Fibroblast of lung (primary cell): ENCODE data around the gene TSPAN5. TPM values are rescaled to one million over a fixed set of nuclear protein-coding genes. Genes with fewer than 3 reads are reported as not detected.
A peak's percentile ranks its signal among the peaks of the same experiment; 100 is the strongest.

Source experiments
- DNase-seq, 2 donors: peaks; one replicate each; pipeline versions ENCODE4 v3.0.0 to v3.0.0-alpha.2; 2010; ENCODE audit warnings: low read depth in 2 of 2
- H2AFZ ChIP-seq: 2 replicates; pipeline ENCODE4 v1.5.1; 2012; ENCODE audit warnings: low read length, control low read depth, inconsistent platforms
- H3K27ac ChIP-seq: 2 replicates; pipeline ENCODE4 v1.5.1; 2011; ENCODE audit warnings: low read length, control low read depth; ENCODE audit not compliant: insufficient read depth
- H3K27me3 ChIP-seq: 2 replicates; pipeline ENCODE4 v1.5.1; 2011; ENCODE audit warnings: mild to moderate bottlenecking, low read length; ENCODE audit not compliant: control insufficient read depth, insufficient read depth
- H3K36me3 ChIP-seq: 2 replicates; pipeline ENCODE4 v1.5.1; 2011; ENCODE audit warnings: low read length; ENCODE audit not compliant: control insufficient read depth, insufficient read depth
- H3K4me1 ChIP-seq: 2 replicates; pipeline ENCODE4 v1.5.1; 2011; ENCODE audit warnings: low read length; ENCODE audit not compliant: control insufficient read depth, insufficient read depth; ENCODE audit errors: extremely low read depth
- H3K4me2 ChIP-seq: 2 replicates; pipeline ENCODE4 v1.5.1; 2011; ENCODE audit warnings: low read length, control low read depth; ENCODE audit not compliant: insufficient read depth; ENCODE audit errors: extremely low read depth
- H3K4me3 ChIP-seq, 4 experiments: fragments of 200-600 bp in 1 of 4; sonication (generic) in 1 of 4; replicated peaks in 1 of 4; 2 replicates each; pipeline ENCODE4 v1.5.1; 2011 to 2016; ENCODE audit warnings: low read length in 4 of 4, low read depth in 3 of 4, mild to moderate bottlenecking in 3 of 4, control low read depth in 2 of 4, inconsistent platforms in 1 of 4, mixed read lengths in 1 of 4; ENCODE audit not compliant: insufficient read depth in 1 of 4; ENCODE audit errors: control extremely low read depth in 1 of 4
- H3K79me2 ChIP-seq: 2 replicates; pipeline ENCODE4 v1.5.1; 2012; ENCODE audit warnings: mild to moderate bottlenecking, low read length, inconsistent platforms; ENCODE audit not compliant: control insufficient read depth, insufficient read depth
- H3K9ac ChIP-seq: 2 replicates; pipeline ENCODE4 v1.5.1; 2011; ENCODE audit warnings: mild to moderate bottlenecking, low read length, control low read depth; ENCODE audit not compliant: insufficient read depth
- H3K9me3 ChIP-seq: 2 replicates; pipeline ENCODE4 v1.5.1; 2012; ENCODE audit warnings: low read depth, low read length; ENCODE audit not compliant: control insufficient read depth, insufficient read depth
- H4K20me1 ChIP-seq: 2 replicates; pipeline ENCODE4 v1.5.1; 2011; ENCODE audit warnings: low read length; ENCODE audit not compliant: control insufficient read depth, insufficient read depth; ENCODE audit errors: extremely low read depth
- EZH2 ChIP-seq: IDR thresholded peaks from 2 replicates; pipeline ENCODE4 v1.5.1; 2012; ENCODE audit warnings: low read length, control low read depth, mild to moderate bottlenecking; ENCODE audit errors: missing control alignments
- polyA plus RNA-seq, 2 donors: library from polyadenylated mRNA; depleted of rRNA in 1 of 2; stranded (reverse) in 1 of 2; unstranded in 1 of 2; fragments of >200 nt; gene quantifications; 2 replicates each; pipeline ENCODE4 v1.2.1, GENCODE V29; 2011 to 2012; ENCODE audit warnings: missing spikeins in 1 of 2
- total RNA-seq: library from RNA; depleted of rRNA; stranded (reverse); fragments of >200 nt; gene quantifications from 2 replicates; pipeline ENCODE4 v1.2.1, GENCODE V29; 2014
- TF ChIP-seq, protein P1 (sequence below), 2 donors: IDR thresholded peaks in 1 of 2; conservative IDR thresholded peaks in 1 of 2; 1 replicate in 1 of 2; 2 replicates in 1 of 2; pipeline ENCODE4 v1.5.1; 2011 to 2012; ENCODE audit warnings: low read length in 2 of 2, control low read depth in 1 of 2, inconsistent platforms in 1 of 2, low read depth in 1 of 2, mild to moderate bottlenecking in 1 of 2

TSPAN5 gene
- total and polyA plus RNA-seq, 2 donors (not counting 1 experiment from before 2014, with no cell fraction given): 109 to 129 TPM

DNA sequence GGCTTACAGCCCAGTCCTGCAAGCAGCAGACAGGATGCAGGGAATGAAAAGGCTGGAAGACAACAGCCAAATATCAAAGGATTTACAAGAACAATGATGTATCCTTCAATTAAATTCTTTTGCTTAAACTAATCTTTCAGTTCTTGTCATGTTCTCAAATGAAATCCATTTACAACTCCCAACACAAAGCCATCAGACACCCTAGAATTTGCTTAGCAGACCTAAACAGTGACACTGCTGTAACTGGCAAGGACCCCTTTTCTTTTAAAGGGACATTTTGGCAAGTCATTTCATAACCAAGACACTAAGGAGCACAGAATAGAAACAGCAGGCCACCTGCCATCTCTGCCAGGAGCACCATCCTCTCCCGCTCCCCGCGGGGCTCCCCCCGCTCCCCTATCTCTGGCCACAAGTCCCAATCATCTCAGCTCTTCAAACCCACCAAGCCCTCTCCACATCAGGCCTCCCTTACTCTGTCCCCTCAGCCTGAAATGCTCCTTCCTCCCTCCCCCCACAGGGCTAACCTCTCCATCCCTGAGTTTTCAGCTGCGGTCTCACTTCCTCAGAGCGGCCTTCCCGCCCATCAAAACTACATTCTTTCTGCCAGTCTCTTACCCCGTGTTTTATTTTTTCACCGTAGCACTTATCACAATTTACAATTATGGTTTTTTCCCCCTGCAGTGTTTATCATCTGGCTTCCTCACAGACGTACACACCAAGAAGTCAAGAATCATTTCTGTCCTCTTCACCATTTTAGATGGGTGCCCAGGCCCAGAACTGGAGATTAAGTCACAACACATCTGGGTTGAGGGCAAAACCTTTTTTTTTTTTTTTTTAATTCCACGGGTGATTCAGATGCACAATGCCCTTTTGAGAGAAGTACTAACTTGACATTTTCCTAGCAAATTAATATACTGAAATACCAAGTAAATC is 45.8 kb downstream of the TSPAN5 start:
- H3K9me3 ChIP-seq: no peaks in the 10 kb centered on the region
- no peaks in the 10 kb centered on the region for H4K20me1 ChIP-seq
- no peak overlapping the region for H3K4me2 ChIP-seq
- H3K9ac ChIP-seq: no peak overlapping the region
- no peak overlapping the region for H3K27ac ChIP-seq
- H3K36me3 ChIP-seq: no peaks in the 10 kb centered on the region
- no peak overlapping the region for H2AFZ ChIP-seq
- TF ChIP-seq EZH2: no peak
- TF ChIP-seq, protein P1, sequence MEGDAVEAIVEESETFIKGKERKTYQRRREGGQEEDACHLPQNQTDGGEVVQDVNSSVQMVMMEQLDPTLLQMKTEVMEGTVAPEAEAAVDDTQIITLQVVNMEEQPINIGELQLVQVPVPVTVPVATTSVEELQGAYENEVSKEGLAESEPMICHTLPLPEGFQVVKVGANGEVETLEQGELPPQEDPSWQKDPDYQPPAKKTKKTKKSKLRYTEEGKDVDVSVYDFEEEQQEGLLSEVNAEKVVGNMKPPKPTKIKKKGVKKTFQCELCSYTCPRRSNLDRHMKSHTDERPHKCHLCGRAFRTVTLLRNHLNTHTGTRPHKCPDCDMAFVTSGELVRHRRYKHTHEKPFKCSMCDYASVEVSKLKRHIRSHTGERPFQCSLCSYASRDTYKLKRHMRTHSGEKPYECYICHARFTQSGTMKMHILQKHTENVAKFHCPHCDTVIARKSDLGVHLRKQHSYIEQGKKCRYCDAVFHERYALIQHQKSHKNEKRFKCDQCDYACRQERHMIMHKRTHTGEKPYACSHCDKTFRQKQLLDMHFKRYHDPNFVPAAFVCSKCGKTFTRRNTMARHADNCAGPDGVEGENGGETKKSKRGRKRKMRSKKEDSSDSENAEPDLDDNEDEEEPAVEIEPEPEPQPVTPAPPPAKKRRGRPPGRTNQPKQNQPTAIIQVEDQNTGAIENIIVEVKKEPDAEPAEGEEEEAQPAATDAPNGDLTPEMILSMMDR (conservative IDR thresholded peaks at IDR 0.05 in 1 of 2, IDR thresholded peaks at IDR 0.05 in 1 of 2; ENCODE audit: low read depth in 1 of 2, low read length in 2 of 2): no peak
- H3K4me3 ChIP-seq: no peak overlapping the region
- H3K79me2 ChIP-seq: peaks cover 96% of the 10 kb centered on the region
- H3K27me3 ChIP-seq: no peaks in the 10 kb centered on the region
- H3K4me1 ChIP-seq: no peaks in the 10 kb centered on the region
- DNase-seq: peak in 1 of 2 donors; percentile 36

DNA sequence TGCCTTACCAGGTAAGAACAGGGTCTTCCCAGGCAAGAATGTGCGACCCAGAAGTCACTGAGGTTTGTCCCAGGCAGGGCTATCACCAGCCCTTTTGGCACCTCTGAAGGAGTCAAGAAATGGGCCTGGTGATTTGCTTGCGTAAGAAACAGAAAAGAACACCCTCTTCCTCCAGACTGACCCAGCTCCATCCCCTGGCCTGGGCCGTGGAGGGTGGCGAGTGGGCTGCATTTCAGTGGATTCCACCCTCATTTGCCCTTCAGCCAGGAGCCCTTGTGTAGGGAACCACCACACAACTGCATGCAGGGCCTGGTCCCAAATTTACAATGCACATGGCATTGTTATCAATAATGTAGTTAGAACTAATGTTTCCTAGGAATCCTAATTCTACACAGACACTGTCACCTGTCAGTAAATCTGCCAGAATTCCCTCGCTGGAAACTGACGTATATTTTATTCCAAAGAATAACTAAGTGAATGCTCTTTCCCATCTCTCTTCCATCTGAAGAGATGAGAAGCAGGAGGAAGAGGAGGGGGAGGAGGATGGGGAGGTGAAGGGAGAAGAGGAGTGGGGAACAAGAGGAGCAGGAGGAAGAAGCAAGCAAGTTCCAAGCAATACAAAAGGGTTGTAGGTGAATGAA is 46.6 kb downstream of the TSPAN5 start:
- no peak for DNase-seq
- Histone ChIP-seq H3K4me3 (no peak overlapping the region), H3K36me3 (no peaks in the 10 kb centered on the region), H3K27ac (no peak overlapping the region), H2AFZ (no peak overlapping the region), H3K27me3 (no peaks in the 10 kb centered on the region), H3K4me1 (no peaks in the 10 kb centered on the region), H3K79me2 (peaks cover 95% of the 10 kb centered on the region), H3K9me3 (no peaks in the 10 kb centered on the region), H3K4me2 (no peak overlapping the region), H3K9ac (no peak overlapping the region), H4K20me1 (no peaks in the 10 kb centered on the region)
- no peak for TF ChIP-seq EZH2
- TF ChIP-seq, protein P1 (conservative IDR thresholded peaks at IDR 0.05 in 1 of 2, IDR thresholded peaks at IDR 0.05 in 1 of 2; ENCODE audit: low read depth in 1 of 2, low read length in 2 of 2): no peak

DNA sequence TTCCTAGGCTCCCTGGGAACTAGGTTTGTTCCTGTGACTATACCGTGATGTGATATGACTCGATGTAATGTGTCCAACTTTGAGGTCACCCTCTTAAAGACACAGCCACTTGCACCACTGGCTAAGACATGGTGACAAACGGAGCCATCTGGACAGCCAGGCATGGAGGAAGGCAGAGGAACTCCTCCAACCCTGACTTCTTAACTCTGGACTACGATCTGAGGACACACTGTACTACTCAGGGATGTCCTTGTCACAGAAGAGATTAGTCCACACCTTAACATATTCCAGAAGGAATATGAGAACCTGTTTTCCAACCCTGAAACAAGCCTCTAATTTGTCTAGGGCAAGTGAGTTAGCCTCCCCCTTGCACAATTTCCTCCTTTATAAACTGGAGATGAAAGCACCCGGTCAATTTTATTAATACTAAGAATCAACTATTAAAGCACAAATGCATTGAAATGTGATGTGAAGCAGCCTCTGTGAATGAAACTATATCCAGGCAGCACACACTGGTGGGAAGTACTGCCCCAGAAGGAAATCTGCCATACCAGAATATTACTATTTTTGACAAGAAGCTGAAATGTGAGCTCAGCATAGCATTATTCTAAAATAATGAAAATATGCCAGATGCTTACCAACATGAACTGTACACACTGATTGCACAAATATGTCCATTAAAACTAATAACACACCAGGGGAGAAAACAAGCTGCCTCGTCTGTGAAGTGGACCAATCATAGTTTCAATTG is 47.3 kb downstream of the TSPAN5 start:
- TF ChIP-seq, protein P1 (conservative IDR thresholded peaks at IDR 0.05 in 1 of 2, IDR thresholded peaks at IDR 0.05 in 1 of 2; ENCODE audit: low read depth in 1 of 2, low read length in 2 of 2): no peak
- TF ChIP-seq EZH2: no peak
- Histone ChIP-seq H3K9ac (no peak overlapping the region), H3K4me3 (no peak overlapping the region), H2AFZ (no peak overlapping the region), H4K20me1 (no peaks in the 10 kb centered on the region), H3K4me1 (no peaks in the 10 kb centered on the region), H3K9me3 (no peaks in the 10 kb centered on the region), H3K27ac (no peak overlapping the region), H3K27me3 (no peaks in the 10 kb centered on the region), H3K36me3 (no peaks in the 10 kb centered on the region), H3K79me2 (peaks cover 92% of the 10 kb centered on the region), H3K4me2 (no peak overlapping the region)
- DNase-seq: no peak
